WERI-Rb-1 (cell line): ENCODE data around the gene PKP1.
A peak's percentile ranks its signal among the peaks of the same experiment; 100 is the strongest.

ENCODE experiments used
- DNase-seq: peaks from one replicate; pipeline ENCODE4 v3.0.0-alpha.2; 2020
- H3K27ac ChIP-seq: fragments of 250-450 bp; sonication (Bioruptor Pico); 2 replicates; pipeline ENCODE4 v1.5.1; 2020; ENCODE audit warnings: mild to moderate bottlenecking, moderate library complexity
- H3K27me3 ChIP-seq: fragments of 250-450 bp; sonication (Bioruptor Pico); 2 replicates; pipeline ENCODE4 v1.5.1; 2021; ENCODE audit warnings: mild to moderate bottlenecking, low read depth, moderate library complexity; ENCODE audit not compliant: insufficient read depth, severe bottlenecking
- H3K36me3 ChIP-seq: fragments of 250-450 bp; sonication (Bioruptor Pico); 2 replicates; pipeline ENCODE4 v1.5.1; 2020; ENCODE audit warnings: mild to moderate bottlenecking, moderate library complexity
- H3K4me3 ChIP-seq: 2 replicates; pipeline ENCODE4 v1.5.1; 2011; ENCODE audit warnings: low read depth, mild to moderate bottlenecking, control low read depth, low read length
- H3K9me3 ChIP-seq: fragments of 250-450 bp; sonication (Bioruptor Pico); 2 replicates; pipeline ENCODE4 v1.5.1; 2021; ENCODE audit warnings: mild to moderate bottlenecking, moderate library complexity; ENCODE audit not compliant: severe bottlenecking
- TF ChIP-seq, protein P1 (sequence below): IDR thresholded peaks from 2 replicates; pipeline ENCODE4 v1.5.1; 2011; ENCODE audit warnings: low read depth, mild to moderate bottlenecking, control low read depth, inconsistent platforms, low read length

Gene PKP1

DNA sequence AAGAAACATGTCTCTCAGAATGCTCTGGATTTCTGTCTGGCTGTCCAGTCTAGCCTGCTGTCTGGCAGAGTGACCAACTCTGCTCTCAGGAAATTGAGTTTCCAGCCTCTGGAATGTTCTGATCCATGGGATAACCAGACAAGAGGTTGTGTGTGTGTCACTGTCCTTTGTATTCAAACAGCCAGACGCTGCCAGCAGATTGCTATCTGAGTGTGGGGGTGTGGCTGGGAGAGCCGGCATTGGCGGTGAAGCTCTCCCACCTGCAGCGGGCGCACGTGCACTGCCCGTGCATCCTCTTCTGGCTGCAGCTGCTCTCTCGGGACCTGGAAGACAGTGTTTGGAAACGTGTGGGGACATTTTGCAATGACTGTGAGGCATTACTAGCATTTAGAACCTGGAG, 26.1 kb downstream of the PKP1 start:
- Histone ChIP-seq H3K4me3 (no peak overlapping the region), H3K9me3 (no peaks in the 10 kb centered on the region), H3K27me3 (no peaks in the 10 kb centered on the region), H3K36me3 (no peaks in the 10 kb centered on the region), H3K27ac (no peak overlapping the region)
- DNase-seq: peak; percentile 93
- TF ChIP-seq, protein P1, sequence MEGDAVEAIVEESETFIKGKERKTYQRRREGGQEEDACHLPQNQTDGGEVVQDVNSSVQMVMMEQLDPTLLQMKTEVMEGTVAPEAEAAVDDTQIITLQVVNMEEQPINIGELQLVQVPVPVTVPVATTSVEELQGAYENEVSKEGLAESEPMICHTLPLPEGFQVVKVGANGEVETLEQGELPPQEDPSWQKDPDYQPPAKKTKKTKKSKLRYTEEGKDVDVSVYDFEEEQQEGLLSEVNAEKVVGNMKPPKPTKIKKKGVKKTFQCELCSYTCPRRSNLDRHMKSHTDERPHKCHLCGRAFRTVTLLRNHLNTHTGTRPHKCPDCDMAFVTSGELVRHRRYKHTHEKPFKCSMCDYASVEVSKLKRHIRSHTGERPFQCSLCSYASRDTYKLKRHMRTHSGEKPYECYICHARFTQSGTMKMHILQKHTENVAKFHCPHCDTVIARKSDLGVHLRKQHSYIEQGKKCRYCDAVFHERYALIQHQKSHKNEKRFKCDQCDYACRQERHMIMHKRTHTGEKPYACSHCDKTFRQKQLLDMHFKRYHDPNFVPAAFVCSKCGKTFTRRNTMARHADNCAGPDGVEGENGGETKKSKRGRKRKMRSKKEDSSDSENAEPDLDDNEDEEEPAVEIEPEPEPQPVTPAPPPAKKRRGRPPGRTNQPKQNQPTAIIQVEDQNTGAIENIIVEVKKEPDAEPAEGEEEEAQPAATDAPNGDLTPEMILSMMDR: peak; percentile 98

GRCh38 chr1:201310251-201310985, 27.1 kb downstream of the PKP1 start:
- Histone ChIP-seq H3K4me3 (no peak overlapping the region), H3K27me3 (no peaks in the 10 kb centered on the region), H3K9me3 (no peaks in the 10 kb centered on the region), H3K36me3 (no peaks in the 10 kb centered on the region), H3K27ac (no peak overlapping the region)
- TF ChIP-seq, protein P1: no peak
- DNase-seq: no peak

DNA sequence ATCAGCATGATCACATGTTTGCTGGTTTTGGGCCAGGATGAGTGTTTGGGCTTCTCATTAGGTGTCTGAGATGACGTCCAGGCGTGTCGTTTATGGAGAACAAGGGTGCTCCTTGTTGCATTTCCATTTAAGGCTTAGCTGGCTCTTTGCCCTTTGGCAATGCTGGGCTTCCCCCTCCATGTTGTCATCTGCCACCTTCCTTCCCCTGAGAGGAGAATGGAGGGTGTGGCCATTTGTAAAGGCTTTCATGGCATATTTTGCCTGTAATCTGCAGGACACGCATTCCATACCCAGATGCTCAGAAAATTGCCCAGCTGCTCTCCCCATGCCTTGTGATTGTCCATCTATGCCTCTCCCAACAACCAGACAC, 27.7 kb downstream of the PKP1 start:
- DNase-seq: no peak
- TF ChIP-seq, protein P1: no peak
- H3K36me3 ChIP-seq: no peaks in the 10 kb centered on the region
- no peaks in the 10 kb centered on the region for H3K9me3 ChIP-seq
- H3K4me3 ChIP-seq: no peak overlapping the region
- no peaks in the 10 kb centered on the region for H3K27me3 ChIP-seq
- no peak overlapping the region for H3K27ac ChIP-seq

GRCh38 chr1:201311356-201312011, 28.2 kb downstream of the PKP1 start:
- no peak overlapping the region for H3K4me3 ChIP-seq
- no peaks in the 10 kb centered on the region for H3K36me3 ChIP-seq
- H3K9me3 ChIP-seq: no peaks in the 10 kb centered on the region
- TF ChIP-seq, protein P1: no peak
- no peak overlapping the region for H3K27ac ChIP-seq
- no peak for DNase-seq
- H3K27me3 ChIP-seq: no peaks in the 10 kb centered on the region

DNA sequence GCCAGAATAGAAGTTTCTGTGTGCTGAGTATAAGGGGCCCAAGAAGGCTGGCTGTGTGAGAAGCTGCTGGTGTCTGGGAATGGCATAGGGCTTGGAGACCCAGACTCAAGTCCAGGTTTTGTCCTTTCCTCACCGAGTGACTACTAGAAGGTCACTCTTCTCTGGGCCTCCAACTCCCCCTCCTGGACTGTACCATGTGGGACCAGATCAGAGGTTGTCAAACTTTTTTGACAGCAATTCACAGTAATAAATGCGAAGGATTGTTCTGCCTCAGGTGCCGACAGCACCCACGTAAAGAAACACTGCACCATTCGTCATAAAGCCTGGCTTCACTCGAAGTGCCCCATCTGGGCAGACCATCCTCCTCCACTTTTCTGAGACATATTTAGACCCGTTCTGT, 29.0 kb downstream of the PKP1 start:
- no peaks in the 10 kb centered on the region for H3K27me3 ChIP-seq
- TF ChIP-seq, protein P1: peak; percentile 17; the same call in 1 of the 2 replicates
- H3K36me3 ChIP-seq: no peaks in the 10 kb centered on the region
- H3K4me3 ChIP-seq: no peak overlapping the region
- no peak for DNase-seq
- no peaks in the 10 kb centered on the region for H3K9me3 ChIP-seq
- no peak overlapping the region for H3K27ac ChIP-seq
